NCI-H345 treated with DMSO at 0.1 percent for 48 hours (cell line): ENCODE results near the gene ATAD2B.

ENCODE experiments used
- DNase-seq: peaks from one replicate; lab custom pipeline; 2025; ENCODE audit not compliant: unreplicated experiment; lab: John Stamatoyannopoulos, UW

The ATAD2B gene

DNA sequence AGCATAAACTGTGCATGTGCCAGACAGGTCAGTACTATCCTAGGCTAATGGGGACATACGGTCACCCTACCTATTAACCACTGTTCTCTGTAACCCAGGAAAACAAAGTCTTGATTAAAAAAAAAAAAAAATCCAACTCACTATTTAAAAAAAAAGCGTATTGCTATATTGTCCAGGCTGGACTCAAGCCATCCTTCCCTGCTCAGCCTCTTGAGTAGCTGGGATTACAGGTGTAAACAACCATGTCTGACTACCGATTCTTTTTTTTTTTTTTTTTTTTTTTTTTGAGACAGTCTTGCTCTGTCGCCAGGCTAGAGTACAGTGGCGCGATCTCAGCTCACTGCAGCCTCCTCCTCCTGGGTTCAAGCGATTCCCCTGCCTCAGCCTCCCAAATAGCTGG, 11.6 kb downstream of the ATAD2B start:
- no peak for DNase-seq

DNA sequence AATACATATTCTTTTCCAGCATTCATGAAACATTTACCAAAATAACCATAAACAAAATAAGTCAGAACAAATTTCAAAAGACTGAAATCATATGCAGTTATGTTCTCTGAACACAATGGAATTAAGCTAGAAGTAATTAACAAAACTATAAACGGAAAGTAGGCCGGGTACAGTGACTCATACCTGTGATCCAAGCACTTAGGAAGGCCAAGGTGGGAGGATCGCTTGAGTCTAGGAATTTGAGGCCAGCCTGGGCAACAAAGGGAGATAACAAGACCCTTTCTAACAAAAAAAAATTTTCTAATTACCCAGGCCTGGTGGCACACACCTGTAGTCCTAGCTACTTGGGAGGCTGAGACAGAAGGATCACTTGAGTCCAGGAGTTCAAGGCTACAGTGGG, 14.9 kb downstream of the ATAD2B start:
- DNase-seq, result no peak

DNA sequence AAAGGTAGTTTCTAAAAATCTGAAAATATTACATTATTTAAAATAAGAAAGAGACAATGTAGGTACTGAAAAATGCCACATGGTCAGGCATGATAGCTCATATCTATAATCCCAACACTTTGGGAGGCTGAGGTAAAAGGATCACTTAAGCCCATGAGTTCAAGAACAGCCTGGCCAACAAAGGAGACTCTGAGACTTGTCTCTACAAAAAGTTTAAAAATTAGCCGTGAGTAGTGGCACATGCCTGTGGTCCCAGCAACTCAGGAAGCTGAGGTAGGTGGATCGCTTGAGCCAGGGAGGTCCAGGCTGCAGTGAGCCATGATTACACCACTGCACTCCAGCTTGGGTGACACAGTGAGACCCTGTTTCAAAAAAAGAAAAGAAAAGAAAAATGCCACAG, 21.8 kb downstream of the ATAD2B start:
- no peak for DNase-seq

DNA sequence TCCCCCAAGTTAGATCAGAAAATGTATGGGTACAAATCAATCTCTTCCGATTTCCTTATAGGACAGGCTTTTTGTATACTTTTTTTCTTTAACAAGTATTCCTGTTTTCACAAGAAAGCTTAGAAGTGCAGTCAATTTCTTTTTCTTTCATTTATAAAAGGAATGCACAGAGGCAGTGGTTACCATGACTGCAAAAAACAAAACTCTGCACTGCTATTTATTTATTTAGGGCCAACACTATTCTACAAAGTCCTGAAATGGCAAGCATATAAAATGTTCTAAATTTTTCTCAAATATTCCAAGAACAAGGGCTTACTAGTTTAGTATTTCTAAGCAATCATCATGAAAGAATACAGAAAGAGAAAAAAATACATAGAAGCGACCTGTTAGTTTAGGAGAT, 22.2 kb downstream of the ATAD2B start:
- no peak for DNase-seq

DNA sequence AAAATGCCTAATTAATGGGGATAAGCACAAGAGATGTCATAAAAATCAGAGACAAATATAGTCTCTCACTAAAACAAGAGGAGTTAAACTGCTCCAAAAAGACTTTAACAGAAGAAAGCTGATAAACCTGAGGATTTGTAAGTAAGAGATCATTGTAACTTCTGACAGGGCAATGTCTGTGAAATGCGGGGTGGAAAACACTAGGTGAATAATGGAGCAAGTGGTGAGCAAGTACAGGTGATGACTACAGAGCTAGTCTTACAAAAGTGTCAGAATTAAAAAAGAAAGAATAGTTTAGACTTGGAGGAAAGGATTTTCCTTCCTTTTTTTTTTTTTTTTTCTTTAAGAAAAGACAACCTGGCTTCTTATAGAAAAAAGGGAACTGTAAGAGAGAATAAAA, 22.7 kb downstream of the ATAD2B start:
- DNase-seq, result no peak

DNA sequence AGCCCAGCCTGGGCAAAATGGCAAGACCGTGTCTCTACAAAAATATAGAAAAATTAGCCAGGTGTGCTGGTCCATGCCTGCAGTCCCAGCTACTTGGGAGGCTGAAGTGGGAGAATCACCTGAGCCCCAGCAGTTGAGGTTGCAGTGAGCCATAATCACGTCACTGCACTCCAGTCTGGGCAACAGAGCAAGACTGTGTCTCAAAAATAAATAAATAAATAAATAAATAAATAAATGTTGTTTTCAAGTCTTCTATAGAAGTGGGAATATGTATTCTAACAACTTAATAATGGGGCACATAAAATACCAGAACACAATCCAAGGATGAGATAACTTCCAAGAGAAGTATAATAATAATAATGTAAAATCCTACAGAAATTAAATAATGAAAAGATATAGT, 23.9 kb downstream of the ATAD2B start:
- DNase-seq, result no peak

DNA sequence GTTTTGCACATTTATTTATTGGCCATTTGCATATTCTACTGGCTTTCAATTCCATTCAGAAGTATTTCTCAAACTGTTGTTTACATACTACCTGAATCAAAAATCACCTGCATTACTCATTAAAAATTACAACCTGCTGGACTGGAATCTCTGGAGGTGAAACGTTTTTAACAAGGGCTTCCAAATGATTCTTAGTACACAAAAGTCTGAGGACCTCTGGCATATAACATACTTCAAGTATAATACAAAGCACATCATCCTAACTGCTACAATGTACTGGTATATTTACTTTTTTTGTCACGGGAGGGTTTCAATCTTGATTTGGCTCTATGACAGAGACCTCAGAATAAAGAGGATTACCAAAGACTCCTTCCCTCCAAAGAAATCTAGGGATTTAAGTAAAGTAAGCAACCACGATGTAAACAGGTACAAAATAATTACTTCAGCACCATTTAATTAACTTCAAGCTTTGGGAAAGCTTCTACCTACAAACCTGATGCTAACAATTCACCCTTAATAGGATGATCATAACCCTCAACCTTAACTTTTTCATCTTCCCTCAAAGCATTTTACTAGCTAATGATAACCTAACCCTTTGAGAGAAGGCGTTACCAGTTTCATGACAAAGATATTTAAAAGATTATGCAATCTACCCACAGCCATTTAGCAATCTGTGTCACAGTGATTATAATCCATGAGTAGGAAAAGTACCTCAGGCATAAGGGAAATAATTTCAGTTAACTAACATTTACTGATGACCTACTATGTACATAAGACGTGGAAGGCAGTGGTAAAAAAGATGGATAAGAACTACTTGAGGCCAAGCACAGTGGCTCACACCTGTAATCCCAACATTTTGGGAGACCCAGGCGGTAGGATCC, 24.7 kb downstream of the ATAD2B start:
- DNase-seq, result no peak

DNA sequence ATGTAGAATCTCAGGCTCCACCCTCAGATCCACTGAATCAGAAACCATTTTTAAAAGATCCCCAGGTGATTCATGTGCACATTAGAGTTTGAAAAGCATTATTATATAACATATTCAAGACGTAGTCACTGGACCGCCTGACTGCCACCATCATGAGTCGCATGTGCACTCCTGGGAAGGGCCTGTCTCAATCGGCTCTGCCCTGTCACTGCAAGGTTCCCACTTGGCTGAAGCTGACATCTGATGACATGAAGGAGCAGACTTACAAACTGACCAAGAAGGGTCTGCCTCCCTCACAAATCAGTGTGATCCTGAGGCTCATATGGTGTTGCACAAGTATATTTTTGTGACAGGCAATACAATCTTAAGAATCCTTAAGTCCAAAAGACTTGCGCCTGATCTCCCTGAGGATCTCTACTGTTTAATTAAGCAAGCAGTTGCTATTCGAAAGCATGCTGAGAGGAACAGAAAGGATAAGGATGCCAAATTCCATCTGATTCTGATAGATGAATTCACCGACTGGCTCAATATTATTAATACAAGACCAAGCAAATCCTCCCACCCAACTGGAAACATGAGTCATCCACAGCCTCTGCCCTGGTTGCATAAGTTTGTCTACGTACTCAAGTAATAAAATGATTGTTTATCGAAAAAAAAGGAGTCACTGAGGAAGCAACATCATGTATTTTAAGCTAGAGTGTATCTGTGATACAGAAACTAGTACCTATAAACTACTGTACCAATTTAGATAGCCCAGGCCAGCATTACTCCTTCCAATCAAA, 26.2 kb downstream of the ATAD2B start:
- no peak for DNase-seq

DNA sequence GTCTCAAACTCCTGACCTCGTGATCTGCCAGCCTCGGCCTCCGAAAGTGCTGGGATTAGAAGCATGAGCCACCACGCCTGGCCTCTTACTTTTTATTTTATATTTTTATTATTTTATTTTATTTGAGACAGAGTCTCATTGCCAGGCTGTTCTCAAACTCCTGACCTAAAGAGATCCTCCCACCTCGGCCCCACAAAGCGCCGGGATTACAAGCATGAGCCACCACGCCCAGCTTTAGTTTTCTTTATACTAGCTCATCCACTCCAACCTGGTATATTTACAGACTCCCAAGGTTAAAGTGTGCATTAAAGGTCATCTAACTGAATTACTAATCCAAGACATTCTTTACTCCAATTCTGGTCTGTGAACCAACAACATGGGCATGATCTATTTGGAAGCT, 26.8 kb downstream of the ATAD2B start:
- no peak for DNase-seq

DNA sequence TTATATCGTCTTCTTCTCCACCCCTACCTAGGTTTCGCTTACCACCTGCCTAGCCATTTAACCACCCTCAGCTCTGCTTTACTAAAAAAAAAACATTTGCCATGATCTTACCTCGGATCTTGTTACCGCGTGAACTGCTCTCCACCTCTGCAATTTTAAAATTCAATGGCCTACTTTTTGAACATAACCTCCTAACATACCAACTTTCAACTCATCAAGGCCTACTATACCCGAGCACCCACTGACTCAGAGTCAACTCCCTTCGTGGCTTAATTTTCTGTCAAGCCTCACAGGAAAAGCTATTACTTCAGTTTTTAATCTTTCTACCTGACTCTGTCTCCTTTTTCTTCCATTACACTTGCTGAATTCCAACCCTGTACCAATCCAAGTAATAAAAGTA, 55.7 kb downstream of the ATAD2B start:
- DNase-seq, result no peak

DNA sequence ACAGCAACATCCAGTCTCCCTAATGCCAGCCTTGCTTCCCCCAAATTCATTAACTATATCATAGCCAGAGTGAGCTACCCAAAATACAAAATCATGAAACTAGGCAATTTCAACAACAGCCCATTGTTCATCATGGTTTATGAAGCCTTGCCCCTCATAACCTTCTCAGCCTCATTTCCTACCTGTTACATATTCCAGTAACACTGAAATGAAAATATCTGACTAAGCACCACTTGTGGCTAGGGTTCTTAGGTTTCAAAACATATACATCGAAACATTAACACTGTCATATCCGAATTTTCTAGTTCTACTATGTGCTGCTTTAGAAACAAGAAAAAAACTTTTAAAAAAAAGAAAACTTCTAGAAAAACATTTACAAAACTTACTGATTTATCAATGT, 59.5 kb downstream of the ATAD2B start:
- DNase-seq, result no peak

DNA sequence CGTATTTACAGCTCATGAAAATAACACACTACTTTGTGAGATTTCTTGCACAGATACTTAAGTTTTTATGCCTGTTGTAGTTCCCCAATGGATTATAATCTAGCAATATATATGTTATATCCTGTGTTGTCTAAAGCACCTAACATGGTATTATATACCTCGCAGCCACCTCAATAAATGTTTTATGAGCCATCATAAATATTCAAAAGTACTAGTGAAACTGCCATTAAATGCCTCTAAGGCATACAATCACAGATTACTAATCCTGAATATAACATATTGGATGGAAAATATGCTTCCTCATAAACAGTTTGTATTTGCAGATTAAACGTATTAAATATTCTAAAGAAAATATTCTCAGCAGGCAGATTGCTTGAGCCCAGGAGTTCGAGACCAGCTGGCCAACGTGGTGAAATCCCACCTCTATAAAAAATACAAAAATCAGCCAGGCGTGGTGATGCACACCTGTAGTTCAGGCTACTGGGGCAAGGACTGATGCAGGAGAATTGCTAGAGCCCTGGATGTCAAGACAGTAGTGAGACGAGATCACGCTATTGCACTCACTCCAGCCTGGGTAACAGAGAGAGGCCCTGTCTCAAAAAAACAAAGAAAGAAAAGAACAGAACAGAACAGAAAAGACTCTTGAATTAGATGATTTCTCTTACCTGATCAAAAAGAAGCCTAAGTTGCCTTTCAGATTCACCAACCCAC, 64.1 kb downstream of the ATAD2B start:
- no peak for DNase-seq

DNA sequence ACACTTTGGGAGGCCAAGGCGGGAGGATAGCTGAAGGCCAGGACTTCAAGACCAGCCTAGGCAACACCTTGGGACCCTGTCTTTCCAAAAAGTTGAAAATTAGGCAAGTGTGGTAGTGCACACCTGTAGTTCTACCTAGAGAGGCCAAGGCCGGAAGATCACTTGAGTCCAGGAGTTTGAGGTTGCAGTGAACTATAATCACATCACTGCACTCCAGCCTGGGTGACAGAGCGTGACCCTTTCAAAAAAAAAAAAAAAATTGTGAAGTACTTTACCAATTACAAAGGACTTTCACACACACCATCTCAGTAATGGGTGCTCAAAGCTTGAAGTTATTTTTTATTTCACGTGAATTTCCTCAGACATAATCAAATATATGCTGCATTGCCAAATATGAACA, 65.0 kb downstream of the ATAD2B start:
- no peak for DNase-seq

DNA sequence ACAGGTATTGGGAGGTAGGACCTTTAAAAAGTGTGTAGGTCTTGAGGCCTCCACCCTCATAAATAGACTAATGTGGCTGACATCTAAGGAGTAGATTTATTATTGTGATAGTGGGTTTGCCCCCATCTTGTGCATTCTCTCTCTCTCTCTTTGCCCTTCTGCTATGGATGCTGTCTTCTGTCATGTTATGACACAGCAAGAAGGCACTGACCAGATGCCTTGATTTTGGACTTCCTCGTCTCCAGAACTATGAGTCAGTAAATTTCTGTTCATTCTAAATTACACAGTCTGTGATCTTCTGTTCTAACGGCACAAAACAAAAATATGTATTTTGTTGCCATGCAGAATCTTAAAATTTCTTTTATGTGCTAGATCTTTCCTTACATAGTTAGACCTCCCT, 66.9 kb downstream of the ATAD2B start:
- no peak for DNase-seq

DNA sequence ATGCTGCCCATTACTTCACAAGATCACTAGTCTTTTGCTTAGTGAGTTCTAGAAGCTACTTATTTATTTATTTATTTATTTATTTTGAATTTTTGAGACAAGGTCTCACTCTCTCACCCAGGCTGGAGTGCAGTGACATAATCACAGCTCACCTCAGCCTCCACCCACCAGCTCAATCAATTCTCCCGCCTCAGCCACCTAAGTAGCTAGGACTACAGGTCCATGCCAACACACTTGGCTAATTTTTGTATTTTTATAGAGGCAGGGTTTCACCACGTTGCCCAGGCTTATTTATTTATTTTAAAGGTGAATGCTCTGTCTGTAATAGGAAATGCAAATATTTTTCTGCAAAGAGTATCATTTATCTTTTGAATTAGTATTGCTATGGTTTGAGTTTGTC, 67.7 kb downstream of the ATAD2B start:
- DNase-seq, result no peak

DNA sequence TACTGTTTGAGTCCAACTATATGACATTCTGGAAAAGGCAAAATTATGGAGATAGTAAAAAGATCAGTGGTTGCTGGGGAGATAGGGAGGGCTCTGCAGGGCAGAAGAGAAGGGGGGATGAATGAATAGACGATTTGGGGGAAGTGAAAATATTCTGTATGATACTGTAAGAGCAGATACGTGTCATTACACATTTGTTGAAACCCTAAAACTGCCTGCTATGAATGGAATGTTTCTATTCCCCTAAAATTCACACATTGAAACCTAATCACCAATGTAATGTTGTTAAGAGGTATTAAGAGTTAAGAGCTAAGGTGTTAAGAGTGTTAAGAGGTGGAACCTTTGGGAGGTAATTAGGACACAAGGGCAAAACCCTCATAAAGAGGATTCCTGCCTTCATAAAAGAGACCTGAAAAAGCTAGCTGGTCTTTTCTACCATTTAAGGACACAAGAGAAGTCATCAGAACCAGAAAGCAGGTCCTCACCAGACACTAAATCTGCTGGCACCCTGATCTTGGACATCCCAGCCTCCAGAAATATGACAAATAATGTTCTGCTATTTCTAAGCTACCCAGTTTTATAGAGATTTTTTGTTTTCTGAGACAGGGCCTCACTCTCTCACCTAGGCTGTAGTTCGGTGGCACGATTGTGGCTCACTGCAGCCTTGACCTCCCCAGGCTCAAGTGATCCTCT, 76.2 kb downstream of the ATAD2B start:
- DNase-seq, result no peak

DNA sequence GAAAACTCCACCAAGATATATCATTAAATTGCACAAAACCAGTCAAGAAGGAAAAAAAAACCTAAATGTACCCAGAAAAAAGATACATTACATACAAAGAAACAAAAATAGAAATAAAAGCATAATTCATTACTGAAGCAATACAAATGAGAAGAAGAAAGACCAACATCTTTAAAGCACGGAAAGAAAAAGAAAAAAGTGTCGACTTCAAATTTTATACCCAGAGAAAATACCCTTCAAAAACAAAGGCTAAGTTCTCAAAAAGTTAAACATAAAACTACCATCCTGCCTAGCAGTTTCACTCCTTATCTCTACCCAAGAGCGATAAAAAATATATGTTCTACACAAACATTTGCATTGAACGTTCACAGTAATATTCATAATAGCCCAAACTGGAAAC, 82.0 kb downstream of the ATAD2B start:
- DNase-seq, result no peak

DNA sequence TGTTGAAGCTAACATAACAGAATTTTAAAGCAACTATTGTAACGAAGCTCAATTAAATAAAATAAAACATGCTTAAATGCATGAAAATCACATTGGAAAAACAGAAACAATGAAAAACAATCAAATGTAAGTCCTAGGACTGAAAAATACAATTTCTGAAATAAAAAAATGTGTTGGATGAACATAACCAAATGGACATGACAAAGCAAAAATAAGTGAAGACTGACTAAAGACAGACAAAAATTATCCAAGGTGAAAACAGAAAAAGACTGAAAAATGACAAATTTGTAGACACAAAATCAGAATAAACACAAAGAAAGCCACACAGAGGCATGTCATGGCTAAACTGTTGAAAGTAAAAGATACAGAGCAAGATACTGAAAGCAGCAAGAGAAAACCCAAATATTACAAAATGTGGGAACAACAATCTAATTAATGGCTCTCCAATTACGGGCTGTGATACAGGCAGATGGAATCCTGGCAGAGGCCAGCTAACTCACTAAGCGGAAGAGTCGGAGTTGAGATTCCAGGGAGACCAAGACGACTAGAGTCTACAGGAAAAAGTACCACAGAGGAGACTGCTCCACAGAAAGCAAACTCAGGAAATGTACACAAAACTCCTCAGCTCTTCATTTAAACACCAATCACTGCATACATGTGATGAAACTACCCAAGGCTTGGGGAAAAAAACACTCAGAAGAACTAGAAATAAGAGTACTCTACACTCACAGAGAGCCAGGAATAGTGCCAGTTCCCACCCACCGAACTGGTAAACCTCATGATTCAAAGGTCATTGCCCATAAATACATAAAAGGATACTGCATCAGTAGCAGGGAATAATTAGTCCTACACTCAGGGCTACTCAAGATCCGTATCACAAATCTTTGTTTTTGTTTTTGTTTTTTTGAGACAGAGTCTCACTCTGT, 83.6 kb downstream of the ATAD2B start:
- no peak for DNase-seq

DNA sequence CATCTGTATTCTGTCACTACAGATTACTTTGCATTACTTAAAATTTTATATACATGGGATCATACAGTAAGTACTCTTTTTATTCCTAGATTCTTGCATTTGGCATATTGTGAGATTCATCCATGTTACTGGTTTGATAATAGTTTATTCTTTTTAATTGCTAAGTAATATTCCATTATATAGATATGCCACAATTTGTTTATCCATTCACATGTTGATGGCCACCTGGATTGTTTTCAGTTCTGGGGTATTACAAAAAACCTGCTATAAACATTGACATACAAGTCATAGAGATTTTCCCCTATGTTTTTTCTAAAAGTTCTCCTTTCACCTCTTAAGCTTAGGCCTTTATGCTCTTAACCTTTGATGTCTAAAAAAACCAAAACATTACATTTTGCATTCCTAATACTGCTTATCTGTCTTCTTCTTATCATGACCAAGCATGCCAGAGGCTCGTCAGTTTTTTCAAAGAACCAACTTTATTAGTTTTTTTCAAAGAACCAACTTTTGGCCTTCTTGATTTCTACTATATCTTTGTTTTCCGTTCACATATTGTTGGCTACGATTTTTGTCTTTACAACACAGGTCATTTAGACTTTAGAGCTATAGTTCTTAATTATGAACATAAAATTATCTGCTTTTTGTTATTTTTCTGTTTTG, 86.9 kb downstream of the ATAD2B start:
- no peak for DNase-seq

DNA sequence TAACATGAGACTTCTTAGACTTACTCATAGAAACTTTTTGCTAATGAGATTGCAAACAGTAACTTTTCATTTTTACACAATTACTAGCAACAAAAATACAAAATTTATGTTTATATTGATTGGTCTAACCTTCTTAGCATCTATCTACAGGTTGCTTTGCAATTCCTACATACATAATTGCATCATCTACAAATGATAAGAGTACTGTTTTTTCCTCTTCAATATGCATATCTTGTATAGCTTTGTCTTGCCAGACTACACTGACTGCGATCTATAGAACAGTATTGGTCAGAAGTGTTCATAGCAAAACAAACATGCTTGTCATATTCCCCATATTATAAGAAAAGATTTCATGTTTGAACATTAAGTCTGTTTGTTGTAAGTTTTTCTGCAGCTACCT, 87.9 kb downstream of the ATAD2B start:
- no peak for DNase-seq
